GM23338 (cell line): ENCODE measurements around the gene PPIL1. TPM values are rescaled to one million over a fixed set of nuclear protein-coding genes. Genes with fewer than 3 reads are reported as not detected.

Experiments
- ATAC-seq: fragments of 200-7000 bp; cut with Tn5 transposase; 3 replicates; pipeline ENCODE4 v1.9.1; 2020
- DNase-seq: peaks from one replicate; pipeline ENCODE4 v3.0.0-alpha.2; 2015; ENCODE audit warnings: low spot score
- H2AFZ ChIP-seq: fragments of 200-600 bp; sonication (generic); 2 replicates; pipeline ENCODE4 v1.8.0; 2016; ENCODE audit warnings: antibody characterized with exemption, mild to moderate bottlenecking, moderate library complexity
- H3F3A ChIP-seq: fragments of 200-600 bp; sonication (generic); replicated peaks from 2 replicates; pipeline ENCODE4 v1.8.0; 2017; ENCODE audit warnings: antibody characterized with exemption, mixed run types, low read depth
- H3K27ac ChIP-seq: fragments of 200-600 bp; sonication (generic); 2 replicates; pipeline ENCODE4 v1.6.1; 2016; ENCODE audit warnings: low read depth
- H3K27me3 ChIP-seq: fragments of 200-600 bp; sonication (generic); 2 replicates; pipeline ENCODE4 v1.8.0; 2016; ENCODE audit warnings: mild to moderate bottlenecking, mixed run types, moderate library complexity; ENCODE audit not compliant: insufficient read depth
- H3K36me3 ChIP-seq: fragments of 200-600 bp; sonication (generic); 2 replicates; pipeline ENCODE4 v1.8.0; 2016; ENCODE audit warnings: mild to moderate bottlenecking; ENCODE audit not compliant: insufficient read depth
- H3K4me1 ChIP-seq: fragments of 200-600 bp; sonication (generic); 2 replicates; pipeline ENCODE4 v1.8.0; 2016; ENCODE audit warnings: mild to moderate bottlenecking, moderate library complexity; ENCODE audit not compliant: insufficient read depth
- H3K4me2 ChIP-seq: fragments of 200-600 bp; sonication (generic); 2 replicates; pipeline ENCODE4 v1.7.1; 2017; ENCODE audit warnings: mixed run types
- H3K4me3 ChIP-seq: fragments of 200-600 bp; sonication (generic); 2 replicates; pipeline ENCODE4 v1.6.1; 2016; ENCODE audit warnings: mixed run types
- H3K79me2 ChIP-seq: fragments of 200-600 bp; sonication (generic); replicated peaks from 2 replicates; pipeline ENCODE4 v1.8.0; 2017; ENCODE audit warnings: mild to moderate bottlenecking; ENCODE audit not compliant: insufficient read depth
- H3K9me2 ChIP-seq: fragments of 200-600 bp; sonication (generic); 2 replicates; pipeline ENCODE4 v1.8.0; 2017; ENCODE audit not compliant: insufficient read depth
- H4K20me1 ChIP-seq: fragments of 200-600 bp; sonication (generic); replicated peaks from 2 replicates; pipeline ENCODE4 v1.8.0; 2017; ENCODE audit warnings: mild to moderate bottlenecking; ENCODE audit not compliant: insufficient read depth
- H3K27ac Mint-ChIP-seq: 2 replicates; pipeline ENCODE4 v1.8.0; 2020; ENCODE audit warnings: inconsistent platforms, mild to moderate bottlenecking, moderate library complexity, mixed read lengths
- H3K27me3 Mint-ChIP-seq: 3 replicates; pipeline ENCODE4 v1.8.0; 2022; ENCODE audit warnings: low read depth, mild to moderate bottlenecking, moderate library complexity, mixed read lengths, inconsistent platforms; ENCODE audit not compliant: insufficient read depth, poor library complexity
- H3K36me3 Mint-ChIP-seq: 3 replicates; pipeline ENCODE4 v1.8.0; 2021; ENCODE audit warnings: low read depth, mild to moderate bottlenecking, inconsistent platforms, moderate library complexity, mixed read lengths
- H3K4me1 Mint-ChIP-seq: 3 replicates; pipeline ENCODE4 v1.8.0; 2020; ENCODE audit warnings: mild to moderate bottlenecking, inconsistent platforms, mixed read lengths
- H3K4me3 Mint-ChIP-seq: 3 replicates; pipeline ENCODE4 v1.8.0; 2021; ENCODE audit warnings: moderate library complexity, mild to moderate bottlenecking, inconsistent platforms, mixed read lengths
- H3K9me3 Mint-ChIP-seq: 3 replicates; pipeline ENCODE4 v1.8.0; 2020; ENCODE audit warnings: moderate library complexity, mild to moderate bottlenecking, inconsistent platforms, mixed read lengths
- EZH2 ChIP-seq: fragments of 200-600 bp; sonication (generic); IDR thresholded peaks from one replicate; pipeline ENCODE4 v1.8.0; 2017; ENCODE audit warnings: antibody characterized with exemption, mild to moderate bottlenecking, low read depth; ENCODE audit not compliant: unreplicated experiment
- EZH2phosphoT487 ChIP-seq: fragments of 200-600 bp; sonication (generic); IDR thresholded peaks from one replicate; pipeline ENCODE4 v1.8.1; 2018; ENCODE audit warnings: antibody characterized with exemption; ENCODE audit not compliant: unreplicated experiment
- POLR2AphosphoS5 ChIP-seq: IDR thresholded peaks from 2 replicates; pipeline ENCODE4 v1.6.1; 2016; ENCODE audit warnings: antibody characterized with exemption, low read depth
- ZNF331 ChIP-seq: fragments of 250-450 bp; sonication (Bioruptor Pico); IDR thresholded peaks from 2 replicates; pipeline ENCODE4 v1.5.0; 2020; ENCODE audit warnings: low read depth, mild to moderate bottlenecking, moderate library complexity
- ZNF462 ChIP-seq: fragments of 250-450 bp; sonication (Bioruptor Pico); IDR thresholded peaks from 2 replicates; pipeline ENCODE4 v1.5.0; 2020; ENCODE audit warnings: mild to moderate bottlenecking, moderate library complexity
- polyA plus RNA-seq: library from polyadenylated mRNA; unstranded; fragments of >200 nt; fragmentation: Nextera tagmentation; extraction: Ambion mirVana; gene quantifications from 2 replicates; pipeline ENCODE4 v1.2.1, GENCODE V29; 2016
- total RNA-seq: library from RNA; depleted of rRNA; stranded (reverse); fragments of >200 nt; shearing (Covaris generic); gene quantifications from 2 replicates; pipeline ENCODE4 v1.2.3, GENCODE V29; 2014

Gene PPIL1
- total and polyA plus RNA-seq, 2 experiments from 2014 or later = 57.3 to 79.4 TPM

GRCh38 chr6:36916126-36916525 lies 41.5 kb upstream of the PPIL1 start:
- no peak for ATAC-seq

More at GRCh38 chr6:36916126-36916525, 41.5 kb upstream of the PPIL1 start:
- Histone ChIP-seq H4K20me1 (0 out of 2 replicates have a peak, but pooled peaks cover 5% of the 10 kb centered on the region), H3K9me2 (no peaks in the 10 kb centered on the region), H2AFZ (no peak overlapping the region), H3K27me3 (no peaks in the 10 kb centered on the region), H3K4me2 (no peak overlapping the region), H3F3A (no peaks in the 10 kb centered on the region), H3K4me1 (no peaks in the 10 kb centered on the region), H3K4me3 (no peak overlapping the region), H3K27ac (no peak overlapping the region), H3K79me2 (no peaks in the 10 kb centered on the region), H3K36me3 (no peaks in the 10 kb centered on the region)
- Mint-ChIP-seq H3K27me3 (peaks cover 12% of the 10 kb centered on the region), H3K4me1 (peaks cover 8% of the 10 kb centered on the region), H3K27ac (no peak overlapping the region), H3K4me3 (no peak overlapping the region), H3K36me3 (no peaks in the 10 kb centered on the region), H3K9me3 (no peaks in the 10 kb centered on the region)
- DNase-seq = no peak
- TF ChIP-seq ZNF462 (CRISPR knock-in tag) = no peak
- no peak for TF ChIP-seq POLR2AphosphoS5
- TF ChIP-seq ZNF331 = no peak
- no peak for TF ChIP-seq EZH2
- TF ChIP-seq EZH2phosphoT487 = no peak
